T-helper 9 cell (primary cell): ENCODE results near the gene MSI2.

ENCODE experiments used
- DNase-seq: peaks from one replicate; pipeline ENCODE4 v3.0.0-alpha.2; 2020

Gene MSI2

DNA sequence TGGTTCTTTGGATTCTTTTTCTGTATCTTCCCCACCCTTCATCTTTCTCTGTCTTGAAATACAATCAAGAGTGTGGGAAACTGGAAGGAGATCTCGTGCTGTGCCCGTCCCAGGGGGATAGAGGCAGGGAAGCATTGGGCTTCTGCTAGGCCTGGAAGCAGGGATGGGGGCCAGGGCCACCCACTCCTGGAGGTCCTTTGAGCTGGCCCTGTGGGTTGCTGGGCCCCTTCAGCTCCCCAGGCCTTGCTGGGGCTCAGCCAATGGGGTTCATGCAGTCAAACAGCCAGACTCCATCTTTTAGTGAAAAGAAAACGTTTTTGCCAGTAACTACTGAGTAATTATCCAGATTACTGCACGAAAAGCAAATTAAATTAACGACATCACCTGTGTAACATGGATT lies 421.0 kb downstream of the MSI2 start:
- DNase-seq = no peak

DNA sequence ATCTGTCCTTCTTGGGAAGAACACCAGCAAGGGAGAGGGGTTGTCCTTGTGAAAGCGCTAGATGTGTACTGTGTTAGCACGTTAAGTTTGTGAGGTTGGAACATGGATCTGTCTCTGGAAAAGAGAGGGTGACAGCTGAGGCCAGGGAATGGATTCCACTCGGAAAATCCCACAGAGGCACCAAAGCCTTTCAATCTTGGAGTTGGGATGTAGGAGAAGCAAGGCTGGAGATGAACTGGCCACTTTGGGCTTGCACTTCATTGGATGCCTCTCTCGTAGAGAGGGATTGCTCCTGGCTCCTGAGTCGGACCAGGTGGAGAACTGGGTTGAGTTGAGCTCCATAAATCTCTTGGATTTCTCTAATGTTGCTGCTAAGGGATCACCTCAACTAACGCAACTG lies 421.5 kb downstream of the MSI2 start:
- DNase-seq = no peak

- no peak for DNase-seq
Measured at GRCh38 chr17:57678393-57678792, 422.1 kb downstream of the MSI2 start.

GRCh38 chr17:57679356-57679755 lies 423.0 kb downstream of the MSI2 start:
- no peak for DNase-seq

GRCh38 chr17:57679906-57680695 lies 423.8 kb downstream of the MSI2 start:
- DNase-seq = no peak

DNA sequence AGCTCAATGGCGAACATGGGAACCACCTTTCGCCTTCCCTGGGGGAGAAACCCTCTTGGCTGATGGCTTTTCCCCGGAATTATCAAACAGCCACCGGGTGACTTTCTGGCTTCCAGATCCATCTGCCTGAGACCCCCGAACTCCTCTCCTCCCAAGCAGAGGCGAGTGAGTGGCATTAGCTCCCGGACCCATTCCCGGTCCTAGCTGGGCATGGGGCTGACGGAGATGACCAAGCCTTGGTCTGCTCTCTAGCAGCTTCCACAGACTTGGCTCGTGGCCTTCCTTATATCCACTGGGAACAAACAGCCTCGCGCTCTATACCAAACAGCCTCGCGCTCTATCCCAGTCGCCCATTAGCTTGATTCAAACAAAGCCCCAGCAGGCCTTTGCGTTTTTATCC lies 426.4 kb downstream of the MSI2 start:
- DNase-seq = no peak

- no peak for DNase-seq
Measured at GRCh38 chr17:57684711-57685498, 428.6 kb downstream of the MSI2 start.

DNA sequence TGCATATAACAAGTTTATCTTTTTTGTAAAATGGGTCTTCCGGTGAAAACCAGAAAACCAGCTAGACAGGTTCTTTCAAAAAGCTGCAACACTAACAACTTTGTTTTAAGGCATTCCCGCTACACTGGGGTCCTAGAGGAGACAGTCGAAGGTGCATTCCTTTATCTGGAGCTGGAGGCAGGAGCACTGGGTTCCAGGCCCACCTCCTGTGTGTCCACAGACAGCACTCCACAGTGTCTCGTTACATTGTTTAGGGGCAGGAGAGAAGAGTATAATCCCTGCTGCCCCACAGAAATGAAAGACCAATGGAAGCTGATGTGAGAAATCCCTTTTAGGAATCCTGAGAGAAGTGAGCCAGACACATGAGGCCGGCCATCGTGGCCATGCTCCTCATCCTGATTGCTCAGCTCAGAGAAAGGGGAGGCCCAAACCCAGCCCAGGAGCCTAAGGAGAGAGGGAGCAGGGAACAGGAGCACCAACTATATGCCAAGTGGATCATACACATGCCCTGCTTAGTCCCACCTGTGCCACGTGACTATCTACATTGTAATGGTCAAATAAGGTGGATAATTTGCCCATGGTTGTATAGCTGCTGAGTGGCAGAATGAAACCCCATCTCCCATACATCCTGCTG lies 429.3 kb downstream of the MSI2 start:
- no peak for DNase-seq

- no peak for DNase-seq
Measured at GRCh38 chr17:57687642-57688041, 431.3 kb downstream of the MSI2 start.

- DNase-seq = no peak
Measured at GRCh38 chr17:57689254-57689653, 432.9 kb downstream of the MSI2 start.

- no peak for DNase-seq
Measured at GRCh38 chr17:57691939-57692338, 435.6 kb downstream of the MSI2 start.

DNA sequence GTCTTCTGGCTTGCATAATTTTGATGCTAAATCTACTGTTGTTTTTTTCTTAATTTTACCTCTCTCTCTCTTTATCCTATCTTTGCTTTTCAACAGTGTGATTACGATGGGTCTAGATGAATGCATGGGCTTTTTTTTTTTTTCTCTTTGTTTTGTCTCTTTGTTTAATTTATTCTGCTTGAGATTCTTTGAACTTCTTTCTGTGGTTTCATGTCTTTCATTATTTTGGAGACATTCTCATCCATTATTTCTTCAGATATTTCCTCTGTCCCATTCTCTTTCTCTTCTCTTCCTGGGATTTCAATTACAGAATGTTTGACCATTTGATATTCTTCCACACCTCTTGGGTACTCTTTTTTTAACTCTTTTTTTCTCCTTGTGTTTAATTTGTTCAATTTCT lies 436.4 kb downstream of the MSI2 start:
- no peak for DNase-seq

- DNase-seq = no peak
Measured at GRCh38 chr17:57694051-57694450, 437.7 kb downstream of the MSI2 start.

DNA sequence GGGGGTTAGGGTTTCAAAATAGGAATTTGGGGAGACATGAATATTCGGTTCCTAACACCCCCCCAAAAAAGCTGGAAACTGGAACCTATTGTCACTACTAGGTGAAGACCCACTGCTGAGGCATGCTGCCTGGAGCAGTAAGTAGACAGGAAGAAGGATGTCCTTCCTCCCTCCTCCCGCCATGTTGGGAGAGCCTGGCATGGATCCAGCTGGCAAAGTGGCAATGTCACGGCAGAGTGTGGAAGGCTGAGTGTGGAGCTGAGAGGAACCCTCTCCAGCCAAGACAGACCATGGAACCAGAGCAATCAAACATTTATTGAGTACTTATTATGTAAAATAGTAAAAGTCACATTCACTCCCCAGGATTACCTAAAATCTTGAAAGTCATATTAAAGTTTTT lies 439.7 kb downstream of the MSI2 start:
- no peak for DNase-seq

GRCh38 chr17:57697197-57697596 lies 440.9 kb downstream of the MSI2 start:
- DNase-seq = no peak

- no peak for DNase-seq
Measured at GRCh38 chr17:57697891-57698711, 441.8 kb downstream of the MSI2 start.

GRCh38 chr17:57699751-57700219 lies 443.5 kb downstream of the MSI2 start:
- no peak for DNase-seq

- no peak for DNase-seq
Measured at GRCh38 chr17:57701124-57701523, 444.8 kb downstream of the MSI2 start.

DNA sequence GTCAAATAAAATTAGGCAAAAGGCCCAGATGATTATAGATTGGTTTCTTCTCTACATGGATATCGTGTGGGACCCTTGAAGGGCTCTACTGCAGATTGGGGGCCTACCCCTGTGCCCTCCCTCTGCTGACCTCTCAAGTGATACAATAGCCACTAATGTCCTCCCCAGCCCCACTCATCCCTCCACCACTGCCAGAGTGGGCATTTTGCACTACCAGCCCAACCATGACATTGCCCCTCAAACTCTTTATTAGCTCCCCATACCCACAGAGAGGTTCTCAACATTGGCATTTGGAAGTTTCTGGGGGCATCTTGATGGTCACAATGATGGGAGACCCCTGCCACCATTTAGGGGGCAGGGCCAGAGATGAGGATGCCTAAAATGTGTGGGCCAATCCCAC lies 446.9 kb downstream of the MSI2 start:
- no peak for DNase-seq

- DNase-seq = no peak
Measured at GRCh38 chr17:57704448-57704847, 448.1 kb downstream of the MSI2 start.

DNA sequence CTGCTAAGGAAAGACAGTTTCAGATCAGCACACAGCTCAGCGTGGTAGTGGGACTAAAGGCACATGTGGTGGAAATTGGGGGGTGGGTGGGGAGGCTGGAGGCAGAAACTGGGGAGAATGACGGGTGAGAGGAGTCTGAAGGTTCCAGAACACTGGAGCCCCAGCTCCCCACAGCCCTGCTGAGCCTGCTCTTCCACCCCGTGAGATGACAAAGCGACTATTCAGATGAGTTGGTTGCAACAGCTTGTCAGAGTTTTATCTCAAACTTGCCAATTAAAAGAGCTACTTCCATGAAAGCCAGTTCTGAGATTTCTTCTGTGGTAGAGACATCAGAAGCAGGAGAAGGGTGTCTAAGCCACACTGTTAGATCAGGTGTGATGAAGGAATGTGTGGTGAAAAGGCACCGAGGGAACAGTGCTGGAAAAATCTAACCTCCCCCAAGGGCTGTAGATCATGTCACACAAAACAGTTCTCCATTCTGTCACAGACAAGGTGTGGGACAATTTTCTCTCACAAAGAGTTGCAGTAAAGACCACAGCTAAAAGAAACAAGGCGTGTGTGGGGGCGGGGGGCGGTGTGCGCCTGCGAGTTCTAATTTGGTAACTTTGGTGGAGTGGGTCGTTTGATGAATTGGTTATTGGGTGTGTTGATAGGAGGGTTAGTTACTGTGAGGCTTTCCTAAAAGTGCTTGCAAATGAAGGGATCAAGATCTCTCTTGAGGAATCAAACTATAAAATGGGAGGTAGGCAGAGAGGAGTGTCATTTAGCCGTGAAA lies 449.8 kb downstream of the MSI2 start:
- DNase-seq = no peak

DNA sequence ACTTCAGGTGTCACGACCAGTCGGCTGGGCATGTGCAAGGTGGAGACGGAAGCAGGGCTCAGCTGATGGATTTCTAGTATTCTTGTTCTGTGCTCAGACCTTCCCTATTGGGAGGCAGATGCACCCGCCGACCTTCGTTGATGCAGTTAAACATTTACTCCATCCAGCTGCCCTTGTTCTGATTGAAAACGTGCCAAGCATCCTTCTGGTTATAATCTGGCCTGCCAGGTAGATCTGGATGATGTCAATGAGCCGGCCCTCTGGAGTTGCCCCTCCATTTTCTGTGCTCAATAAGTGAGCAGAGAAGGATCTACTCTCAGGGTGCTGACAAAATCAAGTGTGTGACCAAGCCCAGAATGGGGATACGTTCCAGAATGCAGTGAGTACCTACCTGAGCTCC lies 450.4 kb downstream of the MSI2 start:
- DNase-seq = no peak
